Kasumi-1 (cell line): ENCODE measurements around the gene MSANTD4.
"Not testable (repeated sequence)": the region's sequence is repeated elsewhere in the genome, so short reads cannot be mapped to it uniquely, and the experiment has no call there.

Experiments used
- DNase-seq, 2 experiments: peaks; one replicate each; lab custom pipeline; 2025; lab: John Stamatoyannopoulos, UW

The MSANTD4 gene

DNA sequence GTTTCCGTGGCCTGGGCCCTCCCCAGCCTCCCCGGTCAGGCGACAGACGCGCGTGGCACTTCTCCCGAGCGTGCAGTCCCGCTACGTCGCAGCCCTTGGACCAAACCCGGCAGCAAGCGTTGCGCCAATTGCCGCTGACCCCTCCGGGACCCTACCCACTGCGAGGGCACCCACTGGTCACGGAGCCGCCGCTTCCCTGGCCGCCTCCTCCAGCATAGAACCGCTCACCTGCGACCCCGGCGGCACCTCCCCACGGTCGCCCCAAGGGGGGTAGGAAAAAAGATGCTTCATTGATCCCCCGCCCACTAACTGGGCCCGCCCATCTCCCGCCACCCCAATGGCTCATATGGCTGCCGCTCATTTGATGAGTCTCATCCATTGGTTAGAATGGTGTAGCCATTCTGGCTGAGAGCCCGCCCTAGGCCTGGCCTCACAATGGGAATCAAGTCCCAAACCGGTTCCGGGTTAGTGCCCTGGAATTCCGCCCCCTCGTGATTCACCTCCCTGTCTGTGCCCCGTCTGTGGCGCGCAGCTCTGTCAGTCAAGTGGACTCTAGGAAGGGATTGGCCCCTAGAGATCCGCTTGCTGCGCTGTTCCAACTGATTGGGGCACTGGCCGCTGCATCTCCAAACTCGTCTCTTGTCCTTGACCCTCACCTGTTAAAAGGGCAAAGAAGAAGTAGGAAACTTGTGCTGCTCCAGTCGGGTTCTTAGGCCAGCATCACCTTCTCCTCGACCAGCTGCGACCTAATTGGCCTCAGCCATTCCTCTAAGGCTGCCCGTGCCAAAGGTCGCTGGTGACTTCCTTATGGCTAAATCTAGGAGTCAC is at the start of gene MSANTD4:
TSS of gene MSANTD4 (minus strand) at position 274 of the 828 bp plus-strand sequence. CDS start 11,323 bp downstream, outside the sequence.
- DNase-seq: peak; percentile 99

DNA sequence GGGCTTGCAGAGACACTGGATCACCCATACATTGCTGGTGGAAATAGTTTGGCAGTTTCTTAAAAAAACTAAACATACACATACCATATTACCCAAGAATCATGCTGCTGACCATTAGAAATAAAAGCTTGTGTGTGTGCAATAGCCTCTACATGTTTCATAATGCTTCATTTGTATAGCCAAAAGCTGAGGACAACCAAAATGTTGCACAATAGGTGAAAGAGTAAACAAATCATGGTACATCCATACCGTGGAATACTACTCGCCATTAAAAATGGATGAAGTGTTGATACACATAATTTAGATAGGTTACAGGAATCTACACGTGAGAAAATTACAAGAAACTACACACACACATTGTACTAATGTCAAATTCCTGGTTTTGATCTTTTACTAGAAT is 48.6 kb upstream of the MSANTD4 start:
- DNase-seq: no peak

- no peak for DNase-seq
These were observed 41.0 kb upstream of the MSANTD4 start for GRCh38 chr11:106063009-106063408.

DNA sequence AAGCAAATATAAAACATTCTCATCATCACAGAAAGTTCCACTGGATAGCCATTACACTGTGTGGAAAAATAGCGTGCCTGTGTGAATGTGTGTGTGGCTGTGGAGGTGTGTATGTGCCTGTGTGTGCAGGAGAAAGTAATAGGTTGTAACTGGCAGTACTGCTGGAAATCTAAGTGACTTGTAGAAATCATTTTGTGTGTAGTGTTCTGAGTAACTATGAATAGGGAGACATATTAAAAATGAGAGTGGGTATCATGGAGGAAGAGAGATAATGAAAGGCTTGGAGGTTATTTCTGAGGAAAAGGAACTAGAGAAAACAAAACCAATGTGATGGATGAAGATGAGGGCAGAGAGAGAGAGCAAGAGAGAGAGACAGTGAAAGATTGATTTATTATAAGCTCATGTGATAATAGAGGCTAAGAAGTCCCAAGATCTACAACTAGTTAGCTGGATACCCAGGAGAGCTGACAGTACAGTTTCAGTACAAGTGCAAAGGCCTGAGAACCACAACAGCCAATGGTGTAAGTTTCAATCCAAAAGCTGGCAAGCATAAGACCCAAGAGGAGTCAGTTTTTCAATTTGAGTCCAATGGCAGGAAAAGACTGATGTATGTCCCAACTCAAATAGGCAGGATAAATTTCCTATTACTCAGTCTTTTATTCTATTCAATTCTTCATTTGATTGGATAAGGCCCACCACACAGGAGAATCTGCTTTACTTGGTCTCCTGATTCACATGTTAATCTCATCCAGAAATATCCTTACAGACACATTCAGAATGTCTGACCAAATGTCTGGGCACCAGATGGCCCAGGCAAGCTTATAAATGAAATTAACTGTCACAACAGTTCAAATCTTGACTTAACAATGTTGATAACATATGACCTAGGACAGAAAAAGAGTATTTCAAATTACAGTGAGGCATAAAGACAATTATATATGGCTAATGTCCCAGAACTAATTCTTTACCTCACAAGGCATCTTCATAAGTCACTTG is 40.2 kb upstream of the MSANTD4 start:
- DNase-seq: no peak

DNA sequence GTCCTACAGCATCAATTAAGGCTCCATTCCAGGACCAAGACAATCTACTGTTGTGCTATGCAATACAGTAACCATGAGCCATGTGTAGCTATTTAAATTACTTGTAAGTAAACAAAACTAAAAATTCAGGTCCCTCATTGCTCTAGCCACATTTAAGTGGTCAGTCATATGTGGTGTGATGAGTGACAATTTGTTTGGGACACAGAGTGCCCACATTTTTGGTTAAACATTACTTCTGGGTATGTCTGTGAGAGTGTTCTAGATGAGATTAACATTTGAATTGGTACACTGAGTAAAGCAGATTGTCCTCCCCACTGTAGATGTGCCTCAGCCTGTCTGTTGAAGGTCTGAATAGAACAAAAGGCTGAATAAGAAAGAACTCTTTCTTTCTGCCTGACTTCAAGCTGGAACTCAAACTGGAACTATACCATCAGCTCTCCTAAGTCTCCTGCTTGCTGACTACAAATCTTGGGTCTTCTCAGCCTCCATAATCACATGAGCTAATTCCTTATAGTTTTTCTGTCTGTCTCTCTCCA is 39.3 kb upstream of the MSANTD4 start:
- DNase-seq: no peak

DNA sequence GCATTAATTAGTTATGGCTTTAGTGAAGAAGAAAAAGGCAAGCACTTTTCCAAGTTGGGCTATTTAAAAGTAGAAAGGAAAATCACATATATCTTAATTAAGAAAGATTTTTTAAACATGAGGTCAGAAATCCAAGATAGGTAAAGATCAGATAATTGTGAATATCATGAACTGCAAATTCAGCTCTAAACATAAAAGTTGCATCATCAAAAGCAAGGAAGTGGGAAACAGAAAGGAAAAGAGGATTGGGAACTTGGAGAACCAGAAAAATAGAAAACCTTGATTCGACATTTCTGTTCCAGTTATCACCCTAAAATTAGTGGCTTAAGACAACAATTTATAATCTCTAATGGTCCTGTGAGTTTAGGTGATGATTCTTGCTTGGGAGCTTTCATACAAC is 37.6 kb upstream of the MSANTD4 start:
- DNase-seq: no peak

DNA sequence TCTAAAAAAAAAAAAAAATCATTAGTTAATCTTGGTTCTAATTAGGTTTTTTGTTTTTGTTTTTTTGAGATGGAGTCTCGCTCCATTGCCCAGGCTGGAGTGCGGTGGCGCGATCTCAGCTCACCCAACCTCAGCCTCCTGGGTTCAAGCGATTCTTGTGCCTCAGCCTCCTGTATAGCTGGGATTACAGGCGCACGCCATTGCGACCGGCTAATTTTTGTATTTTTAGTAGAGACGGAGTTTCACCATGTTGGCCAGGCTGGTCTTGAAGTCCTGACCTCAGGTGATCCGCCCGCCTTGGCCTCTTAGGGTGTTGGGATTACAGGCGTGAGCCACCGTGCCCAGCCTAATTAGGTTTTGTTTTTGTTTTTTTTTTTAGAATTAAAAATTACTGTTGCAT is 36.3 kb upstream of the MSANTD4 start:
- not testable (repeated sequence) for DNase-seq

DNA sequence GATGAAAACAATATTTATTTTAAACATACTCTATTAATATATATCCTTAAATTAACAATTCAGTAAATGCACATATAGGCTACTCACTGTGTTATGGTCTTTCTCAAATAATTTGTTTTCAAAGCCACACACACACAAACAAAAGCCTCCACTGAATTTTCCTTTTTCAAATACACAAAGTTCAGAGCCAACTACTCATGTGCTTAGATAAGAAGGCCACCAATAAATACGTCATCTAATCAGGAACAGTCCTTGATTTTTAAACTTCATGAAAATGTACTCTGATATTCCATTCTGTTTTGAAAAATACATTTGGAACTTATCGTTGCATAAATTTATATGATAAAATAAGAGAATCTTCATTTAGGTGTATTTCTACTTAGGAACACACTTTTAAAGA is 29.1 kb upstream of the MSANTD4 start:
- DNase-seq: no peak

GRCh38 chr11:106049727-106050476 is 27.9 kb upstream of the MSANTD4 start:
- DNase-seq: no peak

- no peak for DNase-seq
These were observed 25.6 kb upstream of the MSANTD4 start for GRCh38 chr11:106047631-106048030.

DNA sequence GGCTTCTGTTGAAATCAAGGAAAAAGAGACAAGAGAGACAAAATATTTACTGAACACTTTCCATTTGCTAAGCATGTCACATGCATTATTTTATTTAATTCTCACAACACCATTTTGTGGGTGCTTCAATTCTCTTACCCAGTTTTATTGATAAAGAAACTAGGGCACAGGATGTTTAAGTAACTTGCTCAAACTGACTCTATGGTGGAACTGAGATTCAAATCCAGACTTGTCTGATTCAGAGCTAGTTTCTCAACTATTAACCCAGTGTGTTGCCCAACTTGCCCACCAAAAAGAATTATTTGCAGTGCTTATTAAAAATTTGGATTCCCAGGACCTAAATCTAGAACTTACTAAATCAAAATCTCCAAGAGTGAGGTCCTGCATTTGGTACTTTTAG is 21.5 kb upstream of the MSANTD4 start:
- no peak for DNase-seq

DNA sequence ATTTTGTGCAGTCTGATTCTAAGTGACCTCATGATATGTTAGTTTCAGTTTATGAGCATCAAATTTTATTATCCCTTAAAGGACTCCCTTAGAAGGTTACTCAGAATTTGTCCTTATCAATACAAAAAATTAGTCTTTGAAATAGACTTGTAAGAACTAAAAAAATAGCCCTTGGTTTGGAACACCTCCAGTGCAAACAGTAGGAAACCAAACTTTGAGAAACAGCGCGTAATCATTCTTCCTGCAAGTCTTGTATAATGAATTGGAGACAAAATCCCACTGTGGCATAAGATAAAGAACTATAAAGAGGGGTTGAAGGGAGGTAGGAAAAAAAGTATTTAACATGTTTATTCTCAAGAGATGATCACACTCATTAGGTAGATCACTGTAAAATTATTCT is 10.8 kb upstream of the MSANTD4 start:
- no peak for DNase-seq

- DNase-seq: no peak
These were observed 9.9 kb upstream of the MSANTD4 start for GRCh38 chr11:106031936-106032335.

GRCh38 chr11:106031202-106031810 is 9.3 kb upstream of the MSANTD4 start:
- DNase-seq: no peak

DNA sequence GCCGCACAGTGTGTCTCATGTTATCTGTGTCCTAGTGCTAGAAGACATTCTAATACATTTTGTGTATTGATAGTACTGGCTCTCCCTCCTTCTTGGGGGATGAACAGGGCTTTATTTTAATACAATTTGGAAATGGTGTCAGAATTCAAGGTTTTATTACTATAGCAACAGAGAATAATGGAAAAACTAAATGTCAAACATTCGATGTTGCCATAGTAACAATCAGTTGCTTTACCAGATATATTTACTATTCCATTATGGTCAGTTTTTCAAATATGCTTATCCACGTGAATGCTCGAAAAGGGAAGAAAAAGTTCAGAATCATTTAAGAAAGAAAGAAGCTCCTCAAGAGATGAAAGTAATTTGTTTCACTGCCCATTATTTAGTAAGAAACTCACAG is 8.6 kb upstream of the MSANTD4 start:
- no peak for DNase-seq

- DNase-seq: no peak
These were observed 795 bp upstream of the MSANTD4 start for GRCh38 chr11:106022795-106023275.

- DNase-seq: peak in 1 of 2 experiments; percentile 28
These were observed 666 bp downstream of the MSANTD4 start for GRCh38 chr11:106021181-106021966.

DNA sequence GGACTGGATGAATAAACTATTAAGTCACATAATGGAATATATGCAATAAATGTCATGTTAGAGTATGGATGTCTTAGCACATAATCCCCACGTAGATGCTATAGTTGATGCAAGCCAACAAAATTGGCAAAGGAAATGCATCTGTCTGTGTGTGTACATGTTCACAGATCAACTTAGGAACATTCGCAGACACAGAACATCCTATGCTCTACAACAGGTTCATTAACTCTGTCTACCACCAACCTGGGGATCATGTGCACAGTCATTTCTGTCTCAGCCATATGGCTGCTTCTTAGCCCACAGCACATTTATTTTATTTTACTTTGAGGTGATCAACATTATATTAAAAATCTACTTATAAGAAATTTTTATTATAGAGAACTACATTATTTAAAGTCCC is 4.9 kb downstream of the MSANTD4 start:
- no peak for DNase-seq

- no peak for DNase-seq
These were observed 7.0 kb downstream of the MSANTD4 start for GRCh38 chr11:106015066-106015465.

GRCh38 chr11:106014620-106015019 is 7.4 kb downstream of the MSANTD4 start:
- no peak for DNase-seq
